Eye (tissue), 1 donor: ENCODE measurements around the gene AUH.

Experiments used
- DNase-seq: peaks from one replicate; pipeline ENCODE4 v3.0.0-alpha.2; 2015

AUH gene

DNA sequence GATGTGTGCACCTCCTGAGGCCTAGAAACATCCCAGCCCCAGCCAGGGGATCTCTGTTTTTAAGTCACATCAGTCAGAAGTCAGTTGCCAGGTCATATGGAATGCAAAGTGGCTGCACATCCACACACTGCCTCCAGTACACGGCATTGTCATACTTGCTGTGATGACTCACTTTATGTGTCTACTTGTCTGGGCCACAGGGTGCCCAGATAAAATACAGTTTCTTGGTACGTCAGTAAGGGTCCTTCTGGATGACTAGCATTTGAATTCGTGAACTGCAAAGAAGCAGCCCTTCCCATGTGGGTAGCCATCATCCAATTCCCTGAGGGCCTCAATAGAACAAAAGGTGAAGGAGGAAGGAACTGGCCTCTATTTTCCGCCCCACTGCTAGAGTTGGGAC lies 27.7 kb downstream of the AUH start:
- DNase-seq: peak; percentile 27

DNA sequence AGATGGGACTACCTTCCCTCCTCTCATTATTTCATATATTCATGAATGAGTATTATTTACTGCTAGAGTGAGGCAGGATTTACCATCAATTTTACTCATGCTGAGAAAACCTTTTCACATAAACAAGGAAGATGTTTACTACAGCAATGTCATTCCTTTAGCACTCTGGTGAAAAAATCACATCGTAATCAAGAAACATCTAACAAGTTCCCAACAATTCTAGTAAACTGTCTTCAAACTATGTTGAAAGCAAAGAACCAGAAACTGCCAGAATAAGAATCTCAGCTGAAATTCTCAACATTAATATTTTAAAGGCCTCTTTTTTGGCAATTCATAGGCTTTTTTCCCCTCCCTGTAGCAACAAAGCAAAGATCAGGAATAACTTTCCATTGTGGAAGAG lies 28.2 kb downstream of the AUH start:
- DNase-seq: no peak

DNA sequence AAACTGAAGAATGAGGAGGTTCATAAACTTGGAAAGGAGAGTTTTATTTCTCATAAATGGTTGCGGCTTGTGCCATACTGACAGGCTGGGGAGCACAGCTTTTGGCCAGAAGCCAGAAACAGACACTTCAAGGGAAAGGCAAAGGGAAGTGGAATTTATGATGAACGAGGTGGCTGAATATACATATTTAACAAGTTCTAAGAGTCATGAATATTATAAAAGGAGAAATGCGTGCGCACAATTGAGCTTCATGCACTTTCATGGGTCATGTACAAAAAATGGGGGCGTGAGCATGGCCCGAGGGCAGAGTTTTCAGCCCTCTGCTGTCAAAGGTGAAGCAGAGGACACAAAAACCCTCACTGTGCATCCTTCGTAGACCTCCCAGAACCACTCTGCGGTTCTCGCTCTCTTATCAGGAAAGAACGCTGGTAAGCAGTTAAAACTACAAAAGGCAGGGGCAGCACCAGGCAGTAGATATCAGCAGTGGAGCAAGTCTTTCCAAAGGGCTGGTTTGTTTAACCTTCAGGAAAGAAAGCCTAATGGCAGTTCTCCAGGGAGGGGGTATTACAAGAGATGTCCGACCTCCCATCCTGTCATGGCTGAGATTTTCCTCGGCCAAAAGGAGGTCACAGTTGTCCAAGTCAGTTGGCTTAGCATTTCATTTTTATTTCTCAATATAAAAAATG lies 29.0 kb downstream of the AUH start:
- DNase-seq: no peak

DNA sequence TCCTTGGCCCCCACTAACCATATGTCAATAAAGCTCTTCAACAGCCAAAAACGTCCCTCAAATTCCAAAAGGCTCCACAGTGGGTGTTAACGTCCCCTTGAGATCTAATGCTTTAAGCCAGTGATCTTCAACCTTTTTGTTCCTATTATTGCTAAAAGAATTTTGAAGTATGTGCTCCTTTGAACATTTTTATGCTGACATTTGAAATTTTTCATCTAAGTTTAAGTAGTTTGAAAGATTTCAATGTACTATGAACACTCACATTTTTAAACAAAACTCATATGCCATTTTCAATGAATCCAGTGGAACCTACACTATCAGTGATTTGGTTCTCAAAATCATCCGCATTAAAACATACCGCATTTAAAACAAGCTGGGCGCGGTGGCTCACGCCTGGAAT lies 29.9 kb downstream of the AUH start:
- DNase-seq: no peak

DNA sequence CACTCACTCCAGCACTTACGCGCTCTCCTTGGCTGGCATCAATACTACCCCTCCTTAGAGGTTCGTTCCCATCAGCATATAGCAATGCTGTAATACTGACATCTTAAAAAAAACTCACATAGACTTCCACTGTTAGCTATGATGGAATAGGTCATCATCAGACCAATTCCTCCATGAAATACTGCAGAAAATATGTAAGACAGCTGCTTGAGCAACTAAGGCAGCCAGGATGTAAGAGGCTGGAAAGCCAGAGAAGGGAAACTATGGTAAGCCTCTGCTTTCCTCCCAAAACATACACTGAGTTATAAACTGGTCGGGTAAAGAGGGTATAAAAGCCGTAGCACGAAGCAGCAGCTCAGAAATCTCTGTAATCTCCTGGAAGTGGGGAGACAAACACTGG lies 33.5 kb downstream of the AUH start:
- DNase-seq: no peak

DNA sequence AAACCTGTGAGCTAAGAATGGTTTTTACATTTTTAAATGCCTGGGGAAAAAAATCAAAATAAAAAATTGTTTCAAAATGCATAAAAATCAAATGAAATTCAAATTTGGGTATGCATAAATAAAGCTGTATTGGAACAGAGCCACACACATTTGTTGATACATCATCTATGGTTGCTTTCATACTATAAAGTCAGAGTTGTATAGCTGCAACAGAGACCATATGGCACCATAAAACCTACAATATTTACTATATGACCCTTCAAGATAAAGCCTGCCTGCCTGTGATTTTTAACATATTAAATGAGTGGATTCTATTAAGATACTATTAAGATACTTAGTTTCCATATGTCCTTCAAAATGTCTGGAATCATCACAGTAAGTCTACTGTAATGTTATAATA lies 40.0 kb downstream of the AUH start:
- no peak for DNase-seq

DNA sequence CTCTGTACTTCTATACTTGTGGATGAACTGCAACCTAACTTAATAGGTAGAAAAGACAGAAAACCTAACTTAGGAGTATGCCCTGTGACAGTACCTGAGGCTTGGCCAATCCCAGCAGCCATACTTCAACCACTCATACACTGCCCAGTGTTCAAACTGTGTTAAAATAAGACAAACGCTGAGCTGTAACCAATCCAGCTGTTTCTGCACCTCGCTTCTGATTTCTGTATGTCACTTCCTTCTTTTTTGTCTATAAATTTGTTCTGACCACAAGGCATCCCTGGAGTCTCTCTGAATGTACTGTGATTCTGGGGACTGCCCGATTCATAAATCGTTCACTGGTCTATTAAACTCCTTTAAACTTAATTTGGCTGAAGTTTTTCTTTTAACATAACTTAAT lies 41.4 kb downstream of the AUH start:
- DNase-seq: no peak

DNA sequence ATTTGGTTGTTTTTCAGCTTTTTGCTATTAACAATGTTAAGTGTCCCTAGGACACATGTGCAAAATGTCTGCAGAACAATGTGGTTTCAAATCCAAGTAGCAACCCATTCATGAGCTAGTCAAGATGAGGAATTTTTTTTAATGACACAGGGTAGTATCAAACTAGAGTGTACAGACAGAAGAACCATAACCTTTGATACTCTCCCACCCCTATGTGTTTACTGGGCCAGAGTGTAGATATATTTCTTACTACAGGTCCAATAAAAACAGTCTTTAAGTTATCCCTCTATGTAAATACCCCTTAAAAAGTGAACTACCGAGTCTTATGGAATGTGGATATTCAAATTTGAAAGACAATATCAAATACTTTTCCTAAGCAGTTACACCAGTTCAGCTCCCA lies 45.6 kb downstream of the AUH start:
- DNase-seq: no peak

DNA sequence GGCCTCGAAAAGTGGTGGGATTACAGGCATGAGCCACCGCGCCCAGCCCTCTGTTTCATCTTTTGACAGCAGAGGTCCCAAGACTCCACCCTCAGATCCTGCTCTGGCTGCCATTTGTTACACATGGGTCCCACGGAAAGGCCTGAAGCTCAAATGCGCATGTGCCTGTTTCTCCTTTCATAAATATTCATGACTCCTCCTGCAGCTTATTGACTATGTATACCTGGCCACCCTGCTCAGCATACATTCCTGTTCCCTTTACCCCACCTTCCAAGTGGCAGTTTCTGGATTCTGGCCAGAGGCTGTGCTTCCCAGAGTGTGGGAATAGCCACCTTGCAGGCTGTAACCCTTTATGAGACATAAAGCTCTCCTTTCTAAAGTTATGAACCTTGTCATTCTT lies 46.5 kb downstream of the AUH start:
- no peak for DNase-seq

DNA sequence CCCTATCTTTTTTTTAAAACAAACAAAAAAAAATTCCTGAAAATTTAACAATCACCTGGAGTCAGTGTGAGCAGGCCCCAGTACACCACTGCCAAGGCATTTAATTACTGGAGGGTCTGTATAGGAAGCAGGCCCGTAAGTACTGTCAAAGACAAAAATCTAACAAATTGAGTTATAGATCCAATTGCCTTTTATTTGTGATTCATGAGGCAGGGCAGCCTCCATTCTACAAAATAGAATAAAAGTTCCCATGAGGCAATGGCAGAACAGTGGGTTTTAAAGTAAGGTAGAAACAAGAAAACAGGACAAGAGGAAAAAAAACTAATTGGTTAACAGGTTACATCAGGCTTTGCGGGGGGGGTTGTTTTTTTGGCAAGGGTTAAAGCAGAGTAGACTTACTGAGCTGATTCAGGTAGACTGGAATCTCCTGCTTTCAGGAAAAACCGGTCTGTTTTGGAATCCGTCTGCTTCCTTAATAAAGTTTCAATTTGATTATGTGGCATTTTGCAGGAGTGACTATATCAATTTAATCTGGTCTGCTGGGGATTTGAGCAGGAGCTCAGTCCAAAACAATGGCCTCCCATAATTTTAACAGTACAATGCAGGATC lies 48.9 kb downstream of the AUH start:
- DNase-seq: no peak

DNA sequence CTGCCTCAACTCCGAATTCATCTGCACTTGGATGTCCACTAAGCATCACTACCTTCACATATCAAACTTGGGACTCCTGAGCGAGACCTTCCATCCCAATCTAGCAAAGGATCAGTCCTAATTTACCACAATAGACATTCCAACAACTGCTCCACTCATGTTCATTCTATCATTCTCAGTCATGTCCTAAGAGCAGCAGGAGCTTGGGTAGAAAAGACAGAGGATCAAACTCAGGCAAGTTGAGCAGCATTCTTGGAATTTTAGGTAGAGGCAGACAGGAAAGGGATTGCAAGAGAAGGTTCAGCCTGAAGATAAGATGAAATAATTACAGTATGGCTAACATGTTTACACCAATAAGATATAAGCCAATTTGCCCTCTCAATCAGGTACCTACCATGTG lies 51.7 kb downstream of the AUH start:
- no peak for DNase-seq

DNA sequence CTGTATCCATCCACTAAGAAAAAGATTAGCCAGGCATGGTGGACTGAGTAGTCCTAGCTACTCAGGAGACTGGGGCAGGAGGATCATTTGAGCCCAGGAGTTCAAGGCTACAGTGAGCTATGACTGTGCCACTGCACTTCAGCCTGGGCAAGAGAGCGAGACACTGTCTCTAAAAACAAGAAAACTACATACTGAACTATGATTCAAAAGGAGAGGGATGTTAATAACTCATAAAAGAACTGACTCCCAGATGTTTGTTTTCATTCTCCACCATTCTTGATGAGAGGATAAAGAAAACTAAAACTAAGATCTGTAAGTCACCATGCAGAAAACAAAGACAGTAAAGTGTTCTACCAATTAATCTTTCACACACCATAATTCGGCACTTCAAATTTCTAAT lies 53.5 kb downstream of the AUH start:
- DNase-seq: no peak

DNA sequence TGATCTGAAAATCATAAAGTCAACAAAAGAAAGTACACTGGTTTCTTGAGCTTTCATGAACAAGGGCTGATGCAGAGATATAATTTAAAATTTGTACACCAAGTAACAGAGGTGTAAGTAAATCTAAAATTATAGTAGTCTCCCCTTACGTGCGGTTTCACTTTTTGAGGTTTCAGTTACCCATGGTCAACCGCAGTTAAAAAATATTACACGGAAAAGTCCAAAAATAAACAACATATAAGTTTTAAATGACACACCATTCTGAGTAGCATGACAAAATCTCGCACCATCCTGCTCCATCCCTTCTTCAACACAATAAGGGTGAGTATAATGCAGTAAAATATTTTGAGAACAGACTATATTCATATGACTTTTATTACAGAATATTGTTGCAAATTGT lies 54.4 kb downstream of the AUH start:
- DNase-seq: no peak

DNA sequence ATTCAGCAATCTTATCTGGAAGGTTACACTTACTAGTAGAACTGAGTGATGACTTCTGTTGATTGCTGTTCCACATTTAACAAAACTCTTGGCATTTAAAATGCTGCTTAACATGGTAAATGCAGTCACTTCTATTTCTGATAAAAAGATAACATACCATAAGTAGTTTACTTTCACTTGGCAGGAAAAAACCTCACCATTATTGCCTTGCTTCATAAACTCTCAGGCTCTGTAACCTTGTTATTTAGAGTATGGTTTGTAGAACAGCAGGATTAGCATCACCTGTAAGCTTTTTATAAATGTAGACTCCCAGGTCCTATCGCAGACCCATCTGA lies 55.5 kb downstream of the AUH start:
- DNase-seq: no peak

DNA sequence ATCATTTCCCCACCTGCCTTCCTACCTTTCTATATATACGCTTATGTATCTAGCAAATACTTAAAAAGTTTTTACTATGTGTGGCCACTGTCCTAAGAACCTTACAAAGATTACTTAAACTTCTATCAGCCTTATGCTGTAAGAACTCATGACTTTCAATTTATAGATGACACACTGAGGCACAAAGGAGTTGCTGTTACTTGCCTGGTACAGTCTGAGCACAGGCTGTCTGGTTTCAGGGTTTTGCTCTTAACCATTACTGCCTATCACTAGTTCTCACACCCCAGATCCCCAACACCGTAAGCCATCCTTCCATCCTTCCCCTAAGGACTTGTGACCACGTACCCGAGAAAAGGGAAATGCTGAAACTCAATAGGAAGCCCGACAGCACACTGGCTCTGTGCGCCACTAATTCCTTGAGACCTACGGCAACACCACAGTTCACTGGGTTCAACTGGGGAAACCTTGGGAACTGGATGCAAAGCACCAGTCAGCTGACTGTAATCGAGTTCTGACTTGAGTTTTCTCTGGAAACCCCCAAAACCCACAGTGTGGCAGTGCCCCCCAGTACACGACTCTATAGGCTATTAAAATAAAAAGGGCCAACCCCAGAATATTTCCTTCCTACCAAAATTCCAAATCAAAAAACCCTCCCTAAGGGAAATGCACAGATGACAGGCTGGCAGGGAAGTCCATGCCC lies 56.0 kb downstream of the AUH start:
- no peak for DNase-seq

DNA sequence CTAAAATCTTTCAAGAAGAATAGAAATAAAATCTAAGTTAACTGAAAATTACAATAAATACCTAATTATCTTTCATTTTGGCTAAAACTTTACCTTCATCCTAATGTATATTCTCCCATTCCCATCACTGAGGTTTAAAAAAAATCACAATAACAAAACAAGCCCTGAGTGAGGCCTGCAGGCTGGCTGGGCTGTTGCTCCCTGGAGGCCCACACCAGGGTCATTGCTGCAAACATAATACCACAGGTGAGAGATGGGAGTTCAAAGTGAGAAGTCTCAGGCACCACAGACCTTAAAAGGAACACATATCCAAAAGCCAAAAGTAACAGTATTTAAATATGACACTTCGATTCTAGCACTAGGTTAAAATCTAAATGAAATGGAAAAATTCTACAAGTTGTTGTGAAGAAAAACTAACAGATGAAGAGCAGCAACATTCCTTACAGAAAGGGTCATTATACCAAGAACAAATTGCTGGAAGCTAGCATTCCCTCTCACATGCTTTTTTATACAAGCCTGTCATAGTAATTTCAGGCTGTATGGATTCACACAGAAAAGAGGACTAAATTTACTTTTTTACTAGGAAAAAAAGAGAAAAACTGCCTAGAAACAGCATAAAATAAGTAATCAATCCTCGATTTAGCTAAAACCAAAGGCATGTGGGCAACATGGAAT lies 57.8 kb downstream of the AUH start:
- no peak for DNase-seq

DNA sequence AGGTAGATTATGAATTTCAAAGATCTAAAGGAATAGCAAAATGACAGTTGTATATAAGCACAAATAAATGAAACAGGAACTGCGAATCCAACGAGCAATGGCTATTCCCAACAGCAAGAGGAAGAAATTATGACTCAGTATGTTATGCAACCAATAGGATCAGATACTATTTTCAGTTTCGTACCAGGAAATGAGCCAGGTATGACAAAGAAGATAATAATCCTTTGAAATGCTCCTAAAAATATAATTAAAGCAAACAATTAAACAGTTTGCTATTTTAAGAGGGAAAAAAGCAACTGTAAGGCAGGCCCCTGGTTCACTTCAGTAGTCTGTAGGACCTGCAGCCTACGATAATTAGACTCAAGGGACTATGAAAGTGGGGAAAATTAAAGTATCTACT lies 58.9 kb downstream of the AUH start:
- DNase-seq: no peak

DNA sequence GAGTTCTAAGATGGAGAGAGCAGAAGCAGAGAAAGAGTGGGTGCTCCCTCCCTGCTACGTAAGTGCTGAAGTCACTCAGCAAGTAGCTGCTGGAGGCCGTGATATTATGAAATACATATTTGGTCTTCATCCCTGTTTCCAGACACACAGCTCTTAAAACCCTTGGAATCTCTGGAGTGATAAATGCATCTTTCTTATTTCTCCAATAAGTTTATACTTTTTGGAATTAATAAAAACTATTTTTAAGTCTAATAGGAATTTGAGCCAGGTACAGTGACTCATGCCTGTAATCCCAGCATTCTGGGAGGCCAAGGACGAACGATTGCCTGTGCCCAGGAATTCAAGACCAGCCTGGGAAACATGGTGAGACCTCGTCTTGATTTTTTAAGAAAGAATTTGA lies 60.6 kb downstream of the AUH start:
- DNase-seq: no peak

DNA sequence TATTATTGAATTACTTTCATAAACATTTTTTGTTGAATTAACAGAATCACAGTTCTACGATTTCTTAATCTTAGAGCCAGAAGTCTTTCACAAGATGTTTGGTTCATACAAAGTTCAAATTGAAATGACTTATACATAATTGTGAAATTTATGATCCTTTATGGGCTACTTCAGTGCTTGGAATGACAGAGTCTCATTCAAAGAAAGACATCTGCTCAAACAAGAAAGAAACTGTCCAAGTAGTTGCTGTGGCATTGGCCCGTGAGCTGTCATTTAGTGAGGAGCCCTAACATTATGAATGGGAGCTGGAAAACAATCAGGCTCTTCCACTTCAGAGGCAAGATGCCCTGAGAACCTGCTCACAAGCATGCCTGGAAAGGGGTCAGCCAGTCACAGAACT lies 63.4 kb downstream of the AUH start:
- DNase-seq: peak; percentile 34

DNA sequence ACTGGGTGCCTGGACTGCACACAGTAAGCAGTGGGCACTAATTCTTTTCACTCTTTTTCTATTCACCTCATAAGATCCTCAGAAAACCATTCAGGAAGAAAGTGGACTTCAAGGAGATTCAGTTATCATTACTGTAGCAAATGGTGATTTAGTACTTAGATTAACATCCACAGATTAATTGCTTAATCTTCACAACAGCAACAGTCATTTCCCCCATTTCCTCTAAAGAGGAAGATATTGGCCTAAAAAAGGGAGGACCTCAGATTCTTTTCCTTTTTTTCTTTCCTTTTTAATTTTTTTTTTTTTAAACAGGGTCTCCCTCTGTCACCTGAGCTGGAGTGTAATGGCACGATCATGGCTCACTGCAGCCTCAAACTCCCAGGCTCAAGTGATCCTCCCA lies 64.4 kb downstream of the AUH start:
- DNase-seq: no peak

DNA sequence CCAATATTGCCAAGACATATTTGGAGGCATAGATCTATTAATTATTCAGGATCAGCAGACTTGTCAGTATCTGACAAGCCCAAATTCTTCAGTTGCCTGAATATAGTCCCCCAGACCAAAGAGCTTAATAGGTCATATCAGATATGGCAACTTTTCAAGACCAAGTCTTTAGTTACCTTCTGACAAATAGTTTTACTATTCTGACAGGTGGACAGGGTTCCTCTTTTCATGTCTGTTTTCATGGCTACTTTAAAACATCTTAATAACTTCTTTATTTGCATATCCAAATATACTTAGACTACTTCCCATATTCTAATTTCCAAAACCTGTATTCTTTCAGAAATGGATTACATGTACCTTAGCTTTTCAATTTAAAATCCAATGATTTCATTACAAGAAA lies 65.4 kb downstream of the AUH start:
- no peak for DNase-seq

DNA sequence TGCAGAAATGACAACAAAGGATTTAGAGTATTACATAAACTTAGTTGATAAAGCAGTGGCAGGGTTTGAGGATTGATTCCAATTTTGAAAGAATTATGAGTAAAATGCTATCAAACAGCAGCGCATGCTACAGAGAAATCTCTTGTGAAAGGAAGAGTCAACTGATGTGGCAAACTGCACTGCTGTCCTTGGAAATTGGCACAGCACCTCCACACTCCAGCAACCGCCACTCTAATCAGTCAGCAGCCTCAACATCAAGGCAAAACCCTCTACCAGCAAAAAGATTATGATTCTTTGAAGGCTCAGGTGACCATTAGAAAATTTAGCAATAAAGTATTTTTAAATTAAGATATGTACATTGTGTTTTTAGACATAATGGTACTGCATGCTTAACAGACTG lies 66.4 kb downstream of the AUH start:
- no peak for DNase-seq

DNA sequence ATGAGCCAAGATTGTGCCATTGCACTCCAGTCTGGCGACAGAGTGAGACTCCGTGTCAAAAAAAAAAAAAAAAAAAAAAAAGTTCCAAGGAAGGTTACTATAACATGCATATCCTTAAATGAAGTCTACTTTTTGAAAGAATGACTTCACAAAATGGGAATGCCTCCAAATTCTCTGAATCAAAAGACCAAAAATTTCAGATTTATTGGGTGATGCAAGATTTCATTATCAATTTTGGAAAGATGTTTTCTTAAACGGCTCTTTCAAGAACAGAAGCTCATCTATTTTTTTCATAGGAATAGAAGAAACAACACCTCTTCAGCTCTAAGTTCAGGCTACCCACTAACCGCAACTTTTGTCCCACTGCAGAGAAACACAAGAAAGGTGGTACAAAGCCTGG lies 69.9 kb downstream of the AUH start:
- no peak for DNase-seq

DNA sequence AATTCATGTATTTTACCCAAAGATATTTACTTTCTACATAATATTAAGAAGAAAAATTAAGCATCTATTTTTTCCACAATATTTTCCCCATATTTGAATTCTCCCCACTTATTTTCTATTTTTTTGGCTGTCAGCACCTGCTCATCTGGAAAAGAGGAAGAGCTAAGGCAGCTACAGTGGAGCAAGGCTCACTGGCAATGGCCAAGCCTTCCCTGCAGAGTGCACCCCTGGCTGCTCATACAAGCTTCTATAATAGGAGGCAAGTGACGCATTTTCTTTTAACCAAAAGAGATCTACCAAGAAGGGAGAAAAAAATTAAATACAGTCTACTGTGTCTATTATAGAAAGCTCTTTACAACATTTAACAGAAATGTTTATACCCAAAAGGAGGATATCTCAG lies 72.5 kb downstream of the AUH start:
- DNase-seq: no peak
